GM23248 (cell line): Measurements from ENCODE around the gene ATP11C.

Experiments used
- EZH2 ChIP-seq: fragments of 200-600 bp; sonication (generic); IDR thresholded peaks from 2 replicates; pipeline ENCODE4 v1.6.1; 2018; ENCODE audit warnings: antibody characterized with exemption, mild to moderate bottlenecking; ENCODE audit not compliant: insufficient read depth, poor library complexity, severe bottlenecking
- EZH2phosphoT487 ChIP-seq: fragments of 200-600 bp; sonication (generic); IDR thresholded peaks from 2 replicates; pipeline ENCODE4 v1.6.1; 2018; ENCODE audit warnings: antibody characterized with exemption, moderate library complexity, mild to moderate bottlenecking, low read depth; ENCODE audit not compliant: insufficient read depth

GRCh38 chrX:139828830-139829229 lies 104.0 kb downstream of the ATP11C start:
- no peak for TF ChIP-seq EZH2
- no peak for TF ChIP-seq EZH2phosphoT487
